HG03571 (cell line): ENCODE measurements around the gene PRPF19.

Source experiments
- ATAC-seq: cut with Tn5 transposase; IDR thresholded peaks from one replicate; pipeline ENCODE4 v1.9.1; 2021; ENCODE audit not compliant: unreplicated experiment

The PRPF19 gene

GRCh38 chr11:60938500-60938899 lies 32.1 kb upstream of the PRPF19 start:
- ATAC-seq = no peak

- ATAC-seq = no peak
Observed at GRCh38 chr11:60937811-60938210, 31.4 kb upstream of the PRPF19 start.

GRCh38 chr11:60937144-60937527 lies 30.8 kb upstream of the PRPF19 start:
- ATAC-seq = no peak

GRCh38 chr11:60936467-60937143 lies 30.2 kb upstream of the PRPF19 start:
- ATAC-seq = no peak

- no peak for ATAC-seq
Observed at GRCh38 chr11:60935676-60936442, 29.5 kb upstream of the PRPF19 start.

GRCh38 chr11:60934790-60935605 lies 28.6 kb upstream of the PRPF19 start:
- no peak for ATAC-seq

GRCh38 chr11:60934124-60934789 lies 27.9 kb upstream of the PRPF19 start:
- no peak for ATAC-seq

GRCh38 chr11:60933416-60934123 lies 27.2 kb upstream of the PRPF19 start:
- ATAC-seq = no peak

- ATAC-seq = no peak
Observed at GRCh38 chr11:60932605-60933356, 26.4 kb upstream of the PRPF19 start.

GRCh38 chr11:60931917-60932316 lies 25.5 kb upstream of the PRPF19 start:
- ATAC-seq = no peak

- no peak for ATAC-seq
Observed at GRCh38 chr11:60930394-60930793, 24.0 kb upstream of the PRPF19 start.

GRCh38 chr11:60929764-60930163 lies 23.4 kb upstream of the PRPF19 start:
- no peak for ATAC-seq

GRCh38 chr11:60928563-60929001 lies 22.2 kb upstream of the PRPF19 start:
- no peak for ATAC-seq

- ATAC-seq = no peak
Observed at GRCh38 chr11:60927600-60927999, 21.2 kb upstream of the PRPF19 start.

- ATAC-seq = no peak
Observed at GRCh38 chr11:60927061-60927592, 20.7 kb upstream of the PRPF19 start.

- no peak for ATAC-seq
Observed at GRCh38 chr11:60926500-60926899, 20.1 kb upstream of the PRPF19 start.

- no peak for ATAC-seq
Observed at GRCh38 chr11:60925868-60926267, 19.5 kb upstream of the PRPF19 start.

- ATAC-seq = no peak
Observed at GRCh38 chr11:60924906-60925853, 18.8 kb upstream of the PRPF19 start.
